Measurements from ENCODE around the gene RC3H1. TPM values are rescaled to one million over a fixed set of nuclear protein-coding genes. Genes with fewer than 3 reads are reported as not detected.
A peak's percentile ranks its signal among the peaks of the same experiment; 100 is the strongest.
"Not testable (repeated sequence)": the region's sequence is repeated elsewhere in the genome, so short reads cannot be mapped to it uniquely, and the experiment has no call there.

The RC3H1 gene
- total RNA-seq, 4 donors from 2014 or later = 37.3 to 49.8 (median 40.4) TPM

GRCh38 chr1:174058624-174059023 lies 36.5 kb upstream of the RC3H1 start:
- no peaks in the 10 kb centered on the region for H3K9me3 ChIP-seq
- 90 to 98% methylated on average over 3 to 4 of the region's 4 CpGs for WGBS, 2 donors (ENCODE audit: low coverage in 1 of 2)
- TF ChIP-seq CTCF (IDR thresholded peaks at IDR 0.05) (no peak), POLR2AphosphoS5 (IDR thresholded peaks at IDR 0.05) (no peak), POLR2A (IDR thresholded peaks at IDR 0.05) (no peak), EP300 (IDR thresholded peaks at IDR 0.05) (no peak)
- H3K4me3 ChIP-seq = no peak overlapping the region
- no peak overlapping the region for H3K27ac ChIP-seq
- no peak for ATAC-seq
- H3K4me1 ChIP-seq = no peaks in the 10 kb centered on the region
- no peaks in the 10 kb centered on the region for H3K36me3 ChIP-seq
- H3K27me3 ChIP-seq = no peaks in the 10 kb centered on the region

DNA sequence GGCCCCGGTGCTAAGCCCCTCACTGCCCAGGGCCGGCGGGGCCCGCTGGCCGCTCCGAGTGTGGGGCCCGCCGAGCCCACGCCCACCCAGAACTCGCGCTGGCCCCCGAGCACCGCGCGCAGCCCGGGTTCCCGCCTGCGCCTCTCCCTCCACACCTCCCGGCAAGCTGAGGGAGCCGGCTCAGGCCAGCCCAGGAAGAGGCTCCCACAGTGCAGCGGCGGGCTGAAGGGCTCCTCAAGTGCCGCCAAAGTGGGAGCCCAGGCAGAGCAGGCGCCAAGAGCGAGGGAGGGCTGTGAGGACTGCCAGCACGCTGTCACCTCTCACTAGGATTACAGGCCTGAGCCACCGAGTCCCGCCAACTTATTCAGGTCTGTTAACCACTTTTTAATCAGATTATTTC lies 34.5 kb upstream of the RC3H1 start:
- H3K4me1 ChIP-seq, H3K9me3 ChIP-seq, ATAC-seq, H3K27ac ChIP-seq, H3K27me3 ChIP-seq, H3K36me3 ChIP-seq, H3K4me3 ChIP-seq: not testable (repeated sequence)
- 86 to 100% methylated on average over 2 to 5 of the region's 28 CpGs for WGBS, 2 donors (ENCODE audit: low coverage in 1 of 2)

DNA sequence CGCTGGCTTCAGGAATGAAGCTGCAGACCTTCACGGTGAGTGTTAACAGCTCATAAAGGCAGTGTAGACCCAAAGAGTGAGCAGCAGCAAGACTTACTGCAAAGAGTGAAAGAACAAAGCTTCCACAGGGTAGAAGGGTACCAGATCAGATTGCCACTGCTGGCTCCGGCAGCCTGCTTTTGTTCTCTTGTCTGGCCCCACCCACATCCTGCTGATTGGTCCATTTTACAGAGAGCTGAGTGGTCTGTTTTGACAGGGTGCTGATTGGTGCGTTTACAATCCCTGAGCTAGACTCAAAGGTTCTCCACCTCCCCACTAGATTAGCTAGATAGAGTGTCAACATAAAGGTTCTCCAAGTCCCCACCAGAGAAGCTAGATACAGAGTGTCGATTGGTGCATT lies 33.6 kb upstream of the RC3H1 start:
- H3K9me3 ChIP-seq, H3K27me3 ChIP-seq, H3K36me3 ChIP-seq, H3K27ac ChIP-seq, H3K4me3 ChIP-seq, H3K4me1 ChIP-seq, ATAC-seq: not testable (repeated sequence)
- WGBS, 2 donors (ENCODE audit: low coverage in 1 of 2) = 100% methylated on average over 2 of the region's 5 CpGs; no CpG with 5 or more reads in 1 of the 2 donors

DNA sequence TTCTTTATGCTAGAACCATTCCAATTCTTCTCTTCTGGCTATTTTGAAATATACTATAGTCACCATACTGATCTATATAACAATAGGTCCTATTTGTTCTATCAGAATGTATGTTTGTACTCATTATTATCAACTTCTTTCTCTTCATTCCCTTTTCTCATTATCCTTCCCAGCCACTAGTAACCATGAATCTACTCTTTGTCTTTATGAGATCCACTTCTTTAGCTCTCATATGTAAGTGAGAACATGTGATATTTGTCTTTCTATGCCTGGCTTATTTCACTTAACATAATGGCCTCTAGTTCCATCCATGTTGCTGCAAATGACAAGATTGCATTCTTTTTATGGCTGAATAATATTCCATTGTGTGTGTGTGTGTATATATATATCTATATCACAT lies 31.7 kb upstream of the RC3H1 start:
- Histone ChIP-seq H3K36me3 (no peaks in the 10 kb centered on the region), H3K27ac (no peak overlapping the region), H3K27me3 (no peaks in the 10 kb centered on the region), H3K9me3 (no peaks in the 10 kb centered on the region), H3K4me3 (no peak overlapping the region), H3K4me1 (no peaks in the 10 kb centered on the region)
- ATAC-seq = no peak
- TF ChIP-seq POLR2A (IDR thresholded peaks at IDR 0.05) (no peak), CTCF (IDR thresholded peaks at IDR 0.05) (no peak), EP300 (IDR thresholded peaks at IDR 0.05) (no peak), POLR2AphosphoS5 (IDR thresholded peaks at IDR 0.05) (no peak)

DNA sequence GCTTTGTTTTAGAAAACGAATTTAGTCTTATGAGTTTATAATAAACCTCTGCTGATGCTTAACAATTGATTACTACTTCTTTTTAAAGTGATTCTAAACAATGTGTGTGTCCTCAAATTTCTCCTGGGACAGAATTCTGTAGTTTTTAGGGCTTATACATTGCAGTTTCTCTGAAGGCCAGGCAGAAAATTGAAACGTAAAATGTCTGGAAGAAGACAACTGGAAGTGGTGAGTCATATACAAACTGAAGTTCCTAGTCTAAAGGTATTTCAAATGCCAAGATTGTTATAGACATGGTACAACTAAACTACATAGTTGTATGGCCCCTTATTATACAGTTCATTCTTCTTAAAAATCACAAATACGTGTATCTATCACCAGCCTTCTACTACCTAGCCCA lies 30.5 kb upstream of the RC3H1 start:
- H3K4me1 ChIP-seq = no peaks in the 10 kb centered on the region
- peak overlapping the region in 1 of 4 donors; percentile 34 for H3K27ac ChIP-seq
- H3K9me3 ChIP-seq = no peaks in the 10 kb centered on the region
- H3K36me3 ChIP-seq = no peaks in the 10 kb centered on the region
- H3K27me3 ChIP-seq = no peaks in the 10 kb centered on the region
- WGBS, 2 donors (ENCODE audit: low coverage in 1 of 2) = 55 to 77% methylated on average over 3 of the region's 3 CpGs
- ATAC-seq = no peak
- no peak for TF ChIP-seq EP300 (IDR thresholded peaks at IDR 0.05)
- no peak for TF ChIP-seq POLR2A (IDR thresholded peaks at IDR 0.05)
- TF ChIP-seq POLR2AphosphoS5 (IDR thresholded peaks at IDR 0.05) = no peak
- no peak for TF ChIP-seq CTCF (IDR thresholded peaks at IDR 0.05)
- H3K4me3 ChIP-seq = no peak overlapping the region

- Histone ChIP-seq H3K4me3 (no peak overlapping the region), H3K27ac (peak overlapping the region in 2 of 4 donors; percentile 24 to 34), H3K36me3 (no peaks in the 10 kb centered on the region), H3K9me3 (no peaks in the 10 kb centered on the region), H3K4me1 (no peaks in the 10 kb centered on the region), H3K27me3 (no peaks in the 10 kb centered on the region)
- ATAC-seq = peak; percentile 82
- 48 to 66% methylated on average over 5 to 6 of the region's 6 CpGs for WGBS, 2 donors (ENCODE audit: low coverage in 1 of 2)
- TF ChIP-seq POLR2AphosphoS5 (IDR thresholded peaks at IDR 0.05) (peak; percentile 33), POLR2A (IDR thresholded peaks at IDR 0.05) (no peak), CTCF (IDR thresholded peaks at IDR 0.05) (no peak)
Observed at GRCh38 chr1:174051956-174052355, 29.8 kb upstream of the RC3H1 start.

Measured in gastroesophageal sphincter (tissue), 4 donors.